HG02970 (cell line): ENCODE data around the gene STK32B.
"Not testable (repeated sequence)": the region's sequence is repeated elsewhere in the genome, so short reads cannot be mapped to it uniquely, and the experiment has no call there.

ENCODE experiments used
- ATAC-seq: cut with Tn5 transposase; IDR thresholded peaks from one replicate; pipeline ENCODE4 v1.9.1; 2021; ENCODE audit warnings: mild to moderate bottlenecking, moderate library complexity, moderate number of reproducible peaks; ENCODE audit not compliant: unreplicated experiment, low FRiP score

STK32B gene

DNA sequence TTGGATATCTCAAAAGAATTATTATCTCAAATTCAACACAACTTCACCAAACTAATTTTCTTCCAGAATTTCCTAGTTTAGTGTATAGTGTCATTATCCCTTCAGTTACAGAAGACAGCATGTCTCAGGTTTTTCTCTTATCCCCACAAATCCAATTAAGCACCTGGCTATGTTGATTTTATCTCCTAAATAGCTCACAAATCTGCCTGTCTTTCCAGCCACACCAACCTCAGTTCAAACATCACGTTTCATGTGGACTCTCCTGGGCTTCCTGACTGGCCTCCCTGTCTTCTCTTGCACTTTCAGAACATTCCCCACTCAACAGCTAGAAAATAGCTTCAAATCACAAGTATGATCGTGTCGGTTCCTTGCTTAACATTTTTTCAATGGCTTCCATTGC is 14.8 kb downstream of the STK32B start:
- ATAC-seq = no peak

DNA sequence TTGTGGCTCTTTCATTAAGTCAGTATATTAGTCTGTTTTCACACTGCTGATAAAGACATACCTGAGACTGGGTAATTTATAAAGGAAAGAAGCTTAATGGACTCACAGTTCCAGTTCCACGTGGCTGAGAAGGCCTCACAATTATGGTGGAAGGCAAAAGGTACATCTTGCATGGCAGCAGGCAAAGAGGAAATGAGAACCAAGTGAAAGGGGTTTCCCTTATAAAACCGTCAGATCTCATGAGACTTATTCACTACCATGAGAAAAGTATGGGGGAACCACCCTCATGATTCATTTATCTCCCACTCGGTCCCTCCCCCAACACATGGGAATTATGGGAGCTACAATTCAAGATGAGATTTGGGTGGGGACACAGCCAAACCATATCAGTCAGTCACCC is 15.7 kb downstream of the STK32B start:
- not testable (repeated sequence) for ATAC-seq

DNA sequence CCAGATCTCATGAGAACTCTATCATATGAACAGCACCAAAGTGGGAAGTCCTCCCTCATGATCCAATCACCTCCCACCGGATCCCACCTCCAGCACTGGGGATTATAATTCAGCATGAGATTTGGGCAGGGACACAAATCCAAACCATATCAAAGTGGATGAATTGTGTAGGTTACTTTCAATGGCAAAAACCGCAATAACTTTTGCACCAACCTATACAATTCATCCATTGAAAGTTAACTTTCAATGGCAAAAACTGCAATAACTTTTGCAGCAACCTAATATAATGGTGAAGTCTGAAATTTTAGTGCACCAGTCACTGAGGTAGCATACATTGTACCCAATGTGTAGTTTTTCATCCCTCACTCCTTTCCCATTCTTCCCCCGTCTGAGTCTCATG is 16.6 kb downstream of the STK32B start:
- ATAC-seq = no peak

DNA sequence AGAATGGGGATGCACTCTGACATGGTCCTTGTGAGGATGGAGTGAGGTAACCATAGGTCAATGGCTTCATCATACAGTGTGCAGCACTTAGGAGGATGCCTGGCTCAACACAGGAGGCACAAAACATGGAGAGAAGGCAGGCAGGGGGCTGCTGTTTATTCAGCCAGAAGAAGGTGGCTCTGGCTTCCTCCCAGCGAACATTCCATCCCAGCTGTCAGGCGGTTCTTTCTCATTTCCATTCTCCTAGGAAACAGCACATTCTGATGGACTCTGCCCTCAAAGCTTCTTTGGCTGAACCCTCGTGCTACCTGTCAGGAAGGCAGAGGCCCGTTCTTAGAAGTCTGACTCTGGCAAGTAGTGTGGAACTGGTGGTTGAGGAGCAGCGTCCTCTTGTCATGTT is 18.6 kb downstream of the STK32B start:
- ATAC-seq = no peak

DNA sequence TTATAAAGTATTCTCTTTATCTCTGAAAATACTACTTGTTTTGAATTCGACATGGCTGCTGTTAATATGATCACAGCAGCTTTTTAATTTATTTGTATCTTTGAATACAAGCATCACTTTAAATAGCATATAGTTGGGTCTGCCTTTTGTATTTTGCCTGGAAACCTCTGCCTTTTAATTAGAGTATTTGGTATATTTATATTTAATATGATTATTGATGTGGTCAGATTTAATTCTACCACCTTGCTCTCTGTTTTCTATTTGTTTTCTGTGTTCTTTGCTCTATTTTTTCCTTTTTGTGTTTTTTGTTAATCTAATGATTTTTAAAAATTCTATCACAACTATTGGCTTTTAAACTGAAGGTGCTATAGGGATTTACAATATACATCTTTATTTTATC is 21.7 kb downstream of the STK32B start:
- no peak for ATAC-seq

GRCh38 chr4:5078009-5078408 is 26.7 kb downstream of the STK32B start:
- ATAC-seq = no peak

- ATAC-seq = no peak
Observed at GRCh38 chr4:5079581-5079980, 28.3 kb downstream of the STK32B start.

DNA sequence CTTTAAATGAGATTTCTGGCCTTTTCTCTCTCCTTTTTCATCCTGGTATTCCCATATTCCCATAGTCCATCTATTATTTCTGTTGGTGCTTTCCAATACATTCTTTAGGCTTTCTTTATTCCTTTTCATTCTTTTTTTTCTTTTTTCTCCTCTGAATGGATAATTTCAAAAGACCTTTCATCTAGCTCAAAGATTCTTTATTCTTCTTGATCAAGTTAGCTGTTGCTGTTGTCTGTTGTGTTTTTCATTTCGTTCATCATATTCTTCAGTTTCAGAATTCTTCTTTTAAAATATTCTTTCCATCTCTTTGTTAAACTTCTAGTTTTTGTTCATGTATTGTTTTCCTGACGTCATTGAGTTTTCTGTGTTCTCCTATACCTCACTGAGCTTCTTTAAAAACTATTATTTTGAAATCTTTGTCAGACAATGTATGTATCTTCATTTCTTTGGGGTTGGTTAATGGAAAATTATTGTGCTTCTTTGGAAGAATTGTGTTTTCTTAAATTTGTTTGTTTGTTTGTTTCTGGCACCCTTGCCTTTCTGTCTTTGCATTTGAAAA is 30.2 kb downstream of the STK32B start:
- no peak for ATAC-seq

DNA sequence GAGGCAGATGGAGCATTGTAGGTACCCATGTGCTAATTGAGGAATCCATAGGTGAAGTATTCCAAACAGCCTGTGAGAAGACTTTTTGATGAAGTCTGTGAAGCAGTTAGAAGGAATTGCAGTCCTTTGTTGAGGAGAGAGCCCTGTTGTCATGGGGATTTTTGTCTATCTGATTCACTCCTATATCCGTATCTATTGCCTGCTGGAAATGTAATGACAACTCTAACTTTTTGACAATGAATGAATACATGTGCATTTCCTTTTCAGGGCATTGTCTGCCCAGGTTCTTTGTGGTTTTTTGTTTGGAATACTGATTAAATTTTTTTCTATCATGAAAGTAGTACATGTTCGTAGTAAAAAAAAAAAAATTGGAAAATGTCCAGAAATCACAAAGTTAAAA is 31.1 kb downstream of the STK32B start:
- ATAC-seq = no peak

GRCh38 chr4:5084911-5085475 is 33.7 kb downstream of the STK32B start:
- no peak for ATAC-seq

- no peak for ATAC-seq
Observed at GRCh38 chr4:5086535-5086934, 35.3 kb downstream of the STK32B start.

GRCh38 chr4:5096261-5096660 is 45.0 kb downstream of the STK32B start:
- no peak for ATAC-seq

DNA sequence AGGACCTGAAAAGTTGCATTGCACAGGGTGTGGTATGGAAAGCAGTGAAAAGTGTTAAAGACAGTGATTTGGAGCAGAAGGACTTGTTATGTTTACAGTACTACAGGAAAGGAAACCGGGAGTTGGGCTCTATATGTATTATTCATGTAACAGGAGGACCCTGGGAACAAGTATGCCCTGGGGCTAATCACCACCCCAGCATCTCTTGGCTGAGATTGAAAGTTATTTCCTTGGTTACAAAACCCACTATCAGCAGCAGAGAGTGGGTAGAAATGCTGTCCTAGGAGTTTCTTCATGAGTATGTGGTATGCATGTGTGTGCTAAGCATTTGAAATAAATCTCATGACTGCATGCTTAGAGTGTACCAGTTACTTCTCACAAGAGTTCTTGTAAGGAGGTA is 46.9 kb downstream of the STK32B start:
- ATAC-seq = no peak

DNA sequence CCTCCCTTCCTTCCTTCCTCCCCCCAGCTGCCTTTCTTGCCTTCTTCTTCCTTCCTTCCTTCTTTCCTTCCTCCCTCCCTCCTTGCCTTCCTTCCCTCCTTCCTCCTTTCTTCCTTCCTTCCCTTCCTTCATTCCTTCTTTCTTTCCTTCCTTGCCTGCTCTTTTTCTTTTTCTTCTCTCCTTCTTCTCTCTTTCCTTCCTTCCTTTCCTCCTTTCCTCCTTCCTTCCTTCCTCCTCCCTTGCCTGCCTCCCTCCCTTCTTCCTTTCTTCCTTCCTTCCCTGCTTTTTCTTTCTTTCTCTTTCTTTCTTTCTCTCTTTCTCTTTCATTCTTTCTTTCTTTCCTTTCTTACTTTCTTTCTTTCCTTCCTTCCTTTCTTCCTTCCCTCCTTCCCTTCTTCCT is 49.1 kb downstream of the STK32B start:
- no peak for ATAC-seq

- ATAC-seq = no peak
Observed at GRCh38 chr4:5100986-5101385, 49.7 kb downstream of the STK32B start.

DNA sequence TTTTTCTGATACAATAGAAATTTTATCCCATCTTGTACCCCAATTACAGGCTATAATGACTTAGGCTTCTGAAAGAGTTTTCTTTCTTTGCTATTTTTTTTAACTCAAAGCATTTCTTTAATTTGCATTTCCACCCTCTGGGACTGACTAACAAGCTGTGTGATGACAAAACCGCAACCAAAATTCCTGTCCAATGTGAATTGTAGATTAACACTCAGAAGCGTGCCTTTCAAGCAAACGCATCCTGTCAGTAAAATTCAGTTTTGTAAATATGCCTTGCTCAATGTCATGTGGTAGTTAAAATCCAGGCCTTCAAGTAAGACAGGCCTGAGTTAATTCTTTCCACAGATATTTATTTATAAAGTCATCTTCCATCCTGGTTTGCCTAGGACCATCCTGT is 50.3 kb downstream of the STK32B start:
- no peak for ATAC-seq

DNA sequence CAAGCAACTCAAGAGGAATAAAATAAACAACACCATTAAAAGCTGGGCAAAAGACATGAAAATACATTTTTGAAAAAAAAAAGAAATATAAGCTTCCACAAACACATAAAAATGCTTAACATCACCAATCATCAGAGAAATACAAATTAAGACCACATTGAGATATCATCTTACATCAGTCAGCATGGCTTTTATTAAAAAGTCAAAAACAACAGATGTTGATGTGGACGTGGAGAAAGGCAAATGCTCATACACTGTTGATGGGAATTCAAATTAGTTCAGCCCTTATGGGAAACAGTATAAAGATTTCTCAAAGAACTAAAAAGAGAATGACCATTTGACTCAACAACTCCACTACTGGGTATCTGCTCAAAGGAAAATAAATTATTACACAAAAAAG is 59.6 kb downstream of the STK32B start:
- no peak for ATAC-seq

- ATAC-seq = no peak
Observed at GRCh38 chr4:5112333-5113095, 61.2 kb downstream of the STK32B start.

DNA sequence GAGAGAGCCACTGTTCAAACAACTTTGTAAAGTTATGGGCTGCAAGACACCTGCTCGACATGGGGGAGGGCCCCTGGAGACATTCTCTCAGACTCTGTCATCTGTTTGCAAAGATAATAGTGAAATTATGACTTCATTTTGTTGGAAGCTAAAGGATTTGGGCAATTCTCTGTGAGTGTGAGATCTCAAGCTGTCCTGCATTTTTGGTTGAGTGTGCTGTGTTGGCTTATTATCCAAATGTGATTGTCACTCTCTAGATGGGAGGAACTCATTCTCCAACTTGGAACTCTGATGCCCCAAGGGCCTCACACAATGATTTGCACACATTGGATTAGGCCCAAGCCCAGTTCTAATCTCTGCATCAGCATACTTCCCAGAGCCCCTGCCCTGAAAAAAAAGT is 63.7 kb downstream of the STK32B start:
- no peak for ATAC-seq

DNA sequence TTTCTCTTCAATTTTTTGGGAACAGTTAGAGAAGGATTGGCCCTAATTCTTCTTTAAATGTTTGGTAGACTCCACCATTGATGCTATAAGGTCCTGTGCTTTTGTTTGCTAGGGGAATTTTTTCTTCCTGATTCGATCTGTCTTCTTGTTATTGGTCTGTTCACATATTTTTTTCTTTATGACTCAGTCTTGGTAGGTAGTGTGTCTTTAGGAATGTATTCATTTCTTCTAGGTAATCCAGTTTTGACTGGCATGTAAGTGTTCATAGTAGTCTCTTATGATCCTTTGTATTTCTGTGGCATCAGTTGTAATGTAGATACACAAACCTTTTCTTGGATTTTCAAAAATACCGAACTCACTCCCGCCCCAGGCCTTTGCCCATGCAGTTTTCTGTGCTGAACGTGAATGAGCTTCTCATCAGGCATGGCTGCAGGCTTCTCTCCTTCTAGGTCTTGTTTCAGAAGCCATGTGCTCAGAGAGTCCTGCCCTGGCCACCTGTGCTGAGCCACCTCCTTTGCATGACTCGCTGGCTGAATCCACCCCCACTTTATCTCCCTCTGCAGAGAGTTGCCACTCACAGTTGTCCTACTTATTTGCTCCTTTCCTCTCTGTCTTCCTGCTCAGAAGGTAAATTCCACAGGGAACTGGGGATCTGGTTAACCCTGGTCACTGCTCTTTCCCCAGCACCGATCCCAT is 67.0 kb downstream of the STK32B start:
- ATAC-seq = no peak

GRCh38 chr4:5118994-5119835 is 67.9 kb downstream of the STK32B start:
- ATAC-seq = no peak
